ENCODE measurements around the gene APBA2.

- TF ChIP-seq CTCF (IDR thresholded peaks at IDR 0.05; ENCODE audit: low read length) (no peak), EZH2 (IDR thresholded peaks at IDR 0.05; ENCODE audit: borderline replicate concordance, low read length) (no peak)
Measured at GRCh38 chr15:28920781-28921331, 35.1 kb downstream of the APBA2 start.

Measured in OCI-LY1 (cell line).